Measurements from ENCODE around the gene LHFPL6.

Gene LHFPL6

DNA sequence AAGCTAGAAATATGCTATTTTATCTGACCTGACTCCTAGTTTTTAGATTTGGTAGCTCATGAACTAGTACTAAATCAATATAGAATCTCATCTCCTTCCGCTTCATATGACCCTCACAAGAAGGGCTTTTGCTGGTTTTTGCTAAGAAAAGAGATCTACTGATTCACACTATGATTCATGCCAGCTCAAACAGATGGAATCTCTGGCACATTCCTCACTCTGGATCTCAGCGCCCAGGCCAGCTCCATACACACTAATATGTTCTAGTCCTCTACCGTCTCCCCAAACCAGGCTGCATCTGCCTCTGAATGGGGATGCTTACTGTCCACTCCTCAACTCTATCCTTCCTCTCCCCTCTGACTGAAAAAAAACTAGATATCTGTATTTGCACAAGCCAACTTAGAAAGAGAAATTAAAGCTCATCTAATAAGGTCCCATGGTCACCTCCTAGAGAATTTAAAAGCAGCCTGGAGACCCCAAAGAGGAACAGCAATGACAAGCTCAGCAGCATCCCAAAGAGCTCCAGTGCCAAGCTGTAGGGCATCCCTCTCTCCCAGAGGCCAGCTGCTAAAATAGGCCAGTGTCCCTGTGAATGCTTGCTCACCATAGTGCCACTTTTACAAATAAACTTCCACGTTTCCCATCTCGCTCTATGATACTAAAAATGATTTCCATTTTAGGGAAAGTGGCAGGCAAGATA, 74.9 kb downstream of the LHFPL6 start:
- no peak overlapping the region for H2BK15ac ChIP-seq (ENCODE audit: low read length)
- H2BK12ac ChIP-seq (ENCODE audit: low read length) = no peak overlapping the region
- H3K27me3 ChIP-seq (ENCODE audit: control insufficient read depth in 3 of 3, insufficient read depth in 3 of 3, low read depth in 1 of 3, low read length in 3 of 3) = no peaks in the 10 kb centered on the region
- no peak overlapping the region for H3K4me3 ChIP-seq (ENCODE audit: low read length in 2 of 2)
- WGBS, 2 donors (ENCODE audit: extremely low coverage in 2 of 2, insufficient read length in 2 of 2, insufficient replicate concordance in 1 of 2) = no CpG with 5 or more reads among the region's 5 CpGs
- H4K8ac ChIP-seq (ENCODE audit: low read depth, low read length) = no peak overlapping the region
- no peak for DNase-seq (ENCODE audit: low spot score)
- no peak overlapping the region for H3K27ac ChIP-seq (replicated peaks; ENCODE audit: low read length)
- no peaks in the 10 kb centered on the region for H3K4me1 ChIP-seq (ENCODE audit: control insufficient read depth in 2 of 2, insufficient read depth in 1 of 2, low read depth in 1 of 2, low read length in 2 of 2)
- no peak overlapping the region for H3K23ac ChIP-seq (ENCODE audit: low read depth, low read length, poor library complexity)
- H3K4me2 ChIP-seq (ENCODE audit: insufficient read depth, low read length, poor library complexity, severe bottlenecking) = no peak overlapping the region
- H2BK5ac ChIP-seq (ENCODE audit: low read length) = no peak overlapping the region
- no peak overlapping the region for H4K91ac ChIP-seq (ENCODE audit: low read depth, low read length, poor library complexity)
- H3K9me3 ChIP-seq (replicated peaks in 1 of 2; ENCODE audit: control insufficient read depth in 2 of 2, insufficient read depth in 1 of 2, low read depth in 1 of 2, low read length in 2 of 2) = no peaks in the 10 kb centered on the region
- no peak overlapping the region for H2AFZ ChIP-seq (ENCODE audit: low read length)
- H3K18ac ChIP-seq (ENCODE audit: low read length) = no peak overlapping the region
- H3K4ac ChIP-seq (ENCODE audit: low read length) = no peak overlapping the region
- H3K79me1 ChIP-seq (ENCODE audit: low read depth, low read length) = no peaks in the 10 kb centered on the region
- no peak overlapping the region for H2BK120ac ChIP-seq (ENCODE audit: low read depth, low read length)
- no peak overlapping the region for H2AK5ac ChIP-seq (ENCODE audit: low read depth, low read length)
- H3K9ac ChIP-seq (ENCODE audit: low read depth, low read length, poor library complexity) = no peak overlapping the region
- H3K36me3 ChIP-seq (replicated peaks in 1 of 2; ENCODE audit: control insufficient read depth in 2 of 2, insufficient read depth in 2 of 2, low read length in 2 of 2) = peaks cover 0 to 3% of the 10 kb centered on the region in 2 donors
- no peak overlapping the region for H3K14ac ChIP-seq (ENCODE audit: low read length)

- no peaks in the 10 kb centered on the region for H3K79me1 ChIP-seq (ENCODE audit: low read depth, low read length)
- no peak overlapping the region for H3K27ac ChIP-seq (replicated peaks; ENCODE audit: low read length)
- no peaks in the 10 kb centered on the region for H3K9me3 ChIP-seq (replicated peaks in 1 of 2; ENCODE audit: control insufficient read depth in 2 of 2, insufficient read depth in 1 of 2, low read depth in 1 of 2, low read length in 2 of 2)
- no peak overlapping the region for H2BK15ac ChIP-seq (ENCODE audit: low read length)
- H3K4me1 ChIP-seq (ENCODE audit: control insufficient read depth in 2 of 2, insufficient read depth in 1 of 2, low read depth in 1 of 2, low read length in 2 of 2) = no peaks in the 10 kb centered on the region
- H2BK12ac ChIP-seq (ENCODE audit: low read length) = no peak overlapping the region
- no peak overlapping the region for H3K4me2 ChIP-seq (ENCODE audit: insufficient read depth, low read length, poor library complexity, severe bottlenecking)
- H3K36me3 ChIP-seq (replicated peaks in 1 of 2; ENCODE audit: control insufficient read depth in 2 of 2, insufficient read depth in 2 of 2, low read length in 2 of 2) = peaks cover 0 to 7% of the 10 kb centered on the region in 2 donors
- DNase-seq (ENCODE audit: low spot score) = no peak
- H4K91ac ChIP-seq (ENCODE audit: low read depth, low read length, poor library complexity) = no peak overlapping the region
- H3K14ac ChIP-seq (ENCODE audit: low read length) = no peak overlapping the region
- no CpG with 5 or more reads among the region's 3 CpGs for WGBS, 2 donors (ENCODE audit: extremely low coverage in 2 of 2, insufficient read length in 2 of 2, insufficient replicate concordance in 1 of 2)
- H2AK5ac ChIP-seq (ENCODE audit: low read depth, low read length) = no peak overlapping the region
- H3K9ac ChIP-seq (ENCODE audit: low read depth, low read length, poor library complexity) = no peak overlapping the region
- no peak overlapping the region for H3K4ac ChIP-seq (ENCODE audit: low read length)
- no peak overlapping the region for H2AFZ ChIP-seq (ENCODE audit: low read length)
- H2BK5ac ChIP-seq (ENCODE audit: low read length) = no peak overlapping the region
- H3K4me3 ChIP-seq (ENCODE audit: low read length in 2 of 2) = no peak overlapping the region
- no peaks in the 10 kb centered on the region for H3K27me3 ChIP-seq (ENCODE audit: control insufficient read depth in 3 of 3, insufficient read depth in 3 of 3, low read depth in 1 of 3, low read length in 3 of 3)
- H3K18ac ChIP-seq (ENCODE audit: low read length) = no peak overlapping the region
- no peak overlapping the region for H3K23ac ChIP-seq (ENCODE audit: low read depth, low read length, poor library complexity)
- H4K8ac ChIP-seq (ENCODE audit: low read depth, low read length) = no peak overlapping the region
- H2BK120ac ChIP-seq (ENCODE audit: low read depth, low read length) = no peak overlapping the region
These were observed 75.7 kb downstream of the LHFPL6 start for GRCh38 chr13:39527301-39527700.

DNA sequence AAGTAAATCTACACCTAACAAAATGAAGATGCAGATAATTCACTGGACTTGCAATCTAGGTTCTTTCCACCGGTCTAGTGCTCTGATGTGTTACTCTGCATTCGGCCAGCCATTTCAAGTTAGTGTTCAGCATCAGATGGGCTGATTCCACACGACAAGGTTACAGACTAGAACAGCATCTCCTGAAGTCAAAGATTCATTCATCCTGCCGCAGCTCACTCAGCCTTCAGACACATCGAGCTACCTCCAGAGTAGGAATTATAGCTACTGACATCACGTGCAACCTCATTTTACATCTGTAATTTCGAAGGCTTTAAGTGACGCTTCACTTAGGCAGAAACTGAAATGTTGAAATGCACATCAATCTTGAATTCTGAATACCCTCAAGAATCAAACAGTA, 76.5 kb downstream of the LHFPL6 start:
- Histone ChIP-seq H3K4me1 (ENCODE audit: control insufficient read depth in 2 of 2, insufficient read depth in 1 of 2, low read depth in 1 of 2, low read length in 2 of 2) (no peaks in the 10 kb centered on the region), H3K4me3 (ENCODE audit: low read length in 2 of 2) (no peak overlapping the region), H3K27me3 (ENCODE audit: control insufficient read depth in 3 of 3, insufficient read depth in 3 of 3, low read depth in 1 of 3, low read length in 3 of 3) (no peaks in the 10 kb centered on the region), H2BK5ac (ENCODE audit: low read length) (no peak overlapping the region), H3K23ac (ENCODE audit: low read depth, low read length, poor library complexity) (no peak overlapping the region), H3K14ac (ENCODE audit: low read length) (no peak overlapping the region), H3K27ac (replicated peaks; ENCODE audit: low read length) (no peak overlapping the region), H4K91ac (ENCODE audit: low read depth, low read length, poor library complexity) (no peak overlapping the region), H3K4me2 (ENCODE audit: insufficient read depth, low read length, poor library complexity, severe bottlenecking) (no peak overlapping the region), H3K9me3 (replicated peaks in 1 of 2; ENCODE audit: control insufficient read depth in 2 of 2, insufficient read depth in 1 of 2, low read depth in 1 of 2, low read length in 2 of 2) (no peaks in the 10 kb centered on the region), H3K4ac (ENCODE audit: low read length) (no peak overlapping the region), H4K8ac (ENCODE audit: low read depth, low read length) (no peak overlapping the region), H3K9ac (ENCODE audit: low read depth, low read length, poor library complexity) (no peak overlapping the region), H2BK120ac (ENCODE audit: low read depth, low read length) (no peak overlapping the region), H2AK5ac (ENCODE audit: low read depth, low read length) (no peak overlapping the region), H3K79me1 (ENCODE audit: low read depth, low read length) (no peaks in the 10 kb centered on the region), H2AFZ (ENCODE audit: low read length) (no peak overlapping the region), H2BK12ac (ENCODE audit: low read length) (no peak overlapping the region), H3K18ac (ENCODE audit: low read length) (no peak overlapping the region), H2BK15ac (ENCODE audit: low read length) (no peak overlapping the region), H3K36me3 (replicated peaks in 1 of 2; ENCODE audit: control insufficient read depth in 2 of 2, insufficient read depth in 2 of 2, low read length in 2 of 2) (peaks cover 0 to 15% of the 10 kb centered on the region in 2 donors)
- DNase-seq (ENCODE audit: low spot score) = no peak
- WGBS, 2 donors (ENCODE audit: extremely low coverage in 2 of 2, insufficient read length in 2 of 2, insufficient replicate concordance in 1 of 2) = no CpG with 5 or more reads among the region's 8 CpGs

- DNase-seq (ENCODE audit: low spot score) = no peak
- Histone ChIP-seq H2AFZ (ENCODE audit: low read length) (no peak overlapping the region), H3K27me3 (ENCODE audit: control insufficient read depth in 3 of 3, insufficient read depth in 3 of 3, low read depth in 1 of 3, low read length in 3 of 3) (no peaks in the 10 kb centered on the region), H3K79me1 (ENCODE audit: low read depth, low read length) (no peaks in the 10 kb centered on the region), H4K8ac (ENCODE audit: low read depth, low read length) (no peak overlapping the region), H3K9me3 (replicated peaks in 1 of 2; ENCODE audit: control insufficient read depth in 2 of 2, insufficient read depth in 1 of 2, low read depth in 1 of 2, low read length in 2 of 2) (no peaks in the 10 kb centered on the region), H4K91ac (ENCODE audit: low read depth, low read length, poor library complexity) (no peak overlapping the region), H3K4ac (ENCODE audit: low read length) (no peak overlapping the region), H3K4me3 (ENCODE audit: low read length in 2 of 2) (no peak overlapping the region), H3K27ac (replicated peaks; ENCODE audit: low read length) (no peak overlapping the region), H3K4me1 (ENCODE audit: control insufficient read depth in 2 of 2, insufficient read depth in 1 of 2, low read depth in 1 of 2, low read length in 2 of 2) (no peaks in the 10 kb centered on the region), H3K23ac (ENCODE audit: low read depth, low read length, poor library complexity) (no peak overlapping the region), H2BK120ac (ENCODE audit: low read depth, low read length) (no peak overlapping the region), H3K14ac (ENCODE audit: low read length) (no peak overlapping the region), H2BK15ac (ENCODE audit: low read length) (no peak overlapping the region), H3K18ac (ENCODE audit: low read length) (no peak overlapping the region), H3K9ac (ENCODE audit: low read depth, low read length, poor library complexity) (no peak overlapping the region), H2BK5ac (ENCODE audit: low read length) (no peak overlapping the region), H3K36me3 (replicated peaks in 1 of 2; ENCODE audit: control insufficient read depth in 2 of 2, insufficient read depth in 2 of 2, low read length in 2 of 2) (peaks cover 0 to 23% of the 10 kb centered on the region in 2 donors), H3K4me2 (ENCODE audit: insufficient read depth, low read length, poor library complexity, severe bottlenecking) (no peak overlapping the region), H2BK12ac (ENCODE audit: low read length) (no peak overlapping the region), H2AK5ac (ENCODE audit: low read depth, low read length) (no peak overlapping the region)
- WGBS, 2 donors (ENCODE audit: extremely low coverage in 2 of 2, insufficient read length in 2 of 2, insufficient replicate concordance in 1 of 2) = no CpG with 5 or more reads among the region's 1 CpG
These were observed 77.5 kb downstream of the LHFPL6 start for GRCh38 chr13:39525506-39525905.

Measured in neuronal stem cell (in vitro differentiated cells).